HepG2 (cell line): ENCODE results near the gene CTDP1.

Source experiments
- PHF8 ChIP-seq: sonication (generic); formaldehyde crosslinking; IDR thresholded peaks from 2 replicates; pipeline ENCODE4 v1.5.0; 2020; ENCODE audit warnings: missing genetic modification reagents
- ZNF766 ChIP-seq: sonication (generic); formaldehyde crosslinking; IDR thresholded peaks from 2 replicates; pipeline ENCODE4 v1.5.0; 2020; ENCODE audit warnings: missing genetic modification reagents, borderline replicate concordance
- TF ChIP-seq, protein P1 (sequence below): IDR thresholded peaks from 2 replicates; pipeline ENCODE4 v1.6.1; 2012; ENCODE audit warnings: low read depth, low read length, improper control_type of control experiment

GRCh38 chr18:79694895-79695213 is 15.3 kb downstream of the CTDP1 start:
- TF ChIP-seq ZNF766 (CRISPR knock-in tag) (no peak), PHF8 (CRISPR knock-in tag) (no peak)
- TF ChIP-seq, protein P1, sequence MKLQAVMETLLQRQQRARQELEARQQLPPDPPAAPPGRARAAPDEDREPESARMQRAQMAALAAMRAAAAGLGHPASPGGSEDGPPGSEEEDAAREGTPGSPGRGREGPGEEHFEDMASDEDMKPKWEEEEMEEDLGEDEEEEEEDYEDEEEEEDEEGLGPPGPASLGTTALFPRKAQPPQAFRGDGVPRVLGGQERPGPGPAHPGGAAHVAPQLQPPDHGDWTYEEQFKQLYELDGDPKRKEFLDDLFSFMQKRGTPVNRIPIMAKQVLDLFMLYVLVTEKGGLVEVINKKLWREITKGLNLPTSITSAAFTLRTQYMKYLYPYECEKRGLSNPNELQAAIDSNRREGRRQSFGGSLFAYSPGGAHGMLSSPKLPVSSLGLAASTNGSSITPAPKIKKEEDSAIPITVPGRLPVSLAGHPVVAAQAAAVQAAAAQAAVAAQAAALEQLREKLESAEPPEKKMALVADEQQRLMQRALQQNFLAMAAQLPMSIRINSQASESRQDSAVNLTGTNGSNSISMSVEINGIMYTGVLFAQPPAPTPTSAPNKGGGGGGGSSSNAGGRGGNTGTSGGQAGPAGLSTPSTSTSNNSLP: no peak
